ENCODE results near the gene MAML2.

Gene MAML2

GRCh38 chr11:96085319-96085930 is 257.6 kb downstream of the MAML2 start:
- ChIA-PET CTCF (interaction anchor here (2.6 kb wide), 1 partner anchor 31 kb away, joined by 8 read pairs; no protein-coding TSS in a partner anchor), POLR2A (no interaction called here)
- Histone ChIP-seq H3K9me3 (ENCODE audit: control extremely low read depth in 1 of 5, control insufficient read depth in 4 of 5, insufficient read depth in 2 of 5, low read depth in 1 of 5, low read length in 4 of 5) (no peaks in the 10 kb centered on the region), H3K36me3 (ENCODE audit: control insufficient read depth in 4 of 4, insufficient read depth in 4 of 4, low read length in 3 of 4) (peaks cover 0 to 3% (median under 1%) of the 10 kb centered on the region in 4 experiments), H3K4me1 (ENCODE audit: control extremely low read depth in 1 of 4, control insufficient read depth in 4 of 4, insufficient read depth in 4 of 4, low read length in 3 of 4) (peaks cover 0 to 6% (median 0%) of the 10 kb centered on the region in 4 experiments), H3K27ac (ENCODE audit: insufficient read depth in 1 of 2, low read depth in 1 of 2, low read length in 2 of 2, poor library complexity in 1 of 2, severe bottlenecking in 2 of 2) (no peak overlapping the region), H3K27me3 (replicated peaks in 2 of 5; ENCODE audit: control insufficient read depth in 4 of 5, insufficient read depth in 5 of 5, low read length in 4 of 5) (no peaks in the 10 kb centered on the region), H3K4me3 (ENCODE audit: control insufficient read depth in 1 of 7, extremely low read depth in 1 of 7, insufficient read depth in 4 of 7, low read depth in 2 of 7, low read length in 6 of 7) (no peak overlapping the region)
- WGBS (ENCODE audit: insufficient coverage): no CpG with 5 or more reads among the region's 1 CpG
- no peak for DNase-seq

GRCh38 chr11:96084610-96085318 is 258.2 kb downstream of the MAML2 start:
- no peak overlapping the region for H3K4me3 ChIP-seq (ENCODE audit: control insufficient read depth in 1 of 7, extremely low read depth in 1 of 7, insufficient read depth in 4 of 7, low read depth in 2 of 7, low read length in 6 of 7)
- POLR2A ChIA-PET: no interaction called here
- H3K9me3 ChIP-seq (ENCODE audit: control extremely low read depth in 1 of 5, control insufficient read depth in 4 of 5, insufficient read depth in 2 of 5, low read depth in 1 of 5, low read length in 4 of 5): no peaks in the 10 kb centered on the region
- H3K4me1 ChIP-seq (ENCODE audit: control extremely low read depth in 1 of 4, control insufficient read depth in 4 of 4, insufficient read depth in 4 of 4, low read length in 3 of 4): peaks cover 0 to 6% (median 0%) of the 10 kb centered on the region in 4 experiments
- no peak for DNase-seq
- CTCF ChIA-PET: interaction anchor here (1.0 to 2.6 kb wide), 2 partner anchors 8 to 30 kb away, joined by 5 to 8 read pairs; no protein-coding TSS in a partner anchor
- WGBS (ENCODE audit: insufficient coverage): 62% methylated on average over 3 of the region's 6 CpGs
- peaks cover 0 to 3% (median under 1%) of the 10 kb centered on the region in 4 experiments for H3K36me3 ChIP-seq (ENCODE audit: control insufficient read depth in 4 of 4, insufficient read depth in 4 of 4, low read length in 3 of 4)
- no peak overlapping the region for H3K27ac ChIP-seq (ENCODE audit: insufficient read depth in 1 of 2, low read depth in 1 of 2, low read length in 2 of 2, poor library complexity in 1 of 2, severe bottlenecking in 2 of 2)
- H3K27me3 ChIP-seq (replicated peaks in 2 of 5; ENCODE audit: control insufficient read depth in 4 of 5, insufficient read depth in 5 of 5, low read length in 4 of 5): no peaks in the 10 kb centered on the region

- ChIA-PET CTCF (interaction anchor here (1.5 to 2.6 kb wide), 2 partner anchors 28 to 260 kb away, joined by 4 to 8 read pairs; partner anchors contain the start of gene MAML2), POLR2A (no interaction called here)
- Histone ChIP-seq H3K27ac (ENCODE audit: insufficient read depth in 1 of 2, low read depth in 1 of 2, low read length in 2 of 2, poor library complexity in 1 of 2, severe bottlenecking in 2 of 2) (no peak overlapping the region), H3K36me3 (ENCODE audit: control insufficient read depth in 4 of 4, insufficient read depth in 4 of 4, low read length in 3 of 4) (peaks cover 0 to 3% (median 0%) of the 10 kb centered on the region in 4 experiments), H3K9me3 (ENCODE audit: control extremely low read depth in 1 of 5, control insufficient read depth in 4 of 5, insufficient read depth in 2 of 5, low read depth in 1 of 5, low read length in 4 of 5) (no peaks in the 10 kb centered on the region), H3K4me3 (ENCODE audit: control insufficient read depth in 1 of 7, extremely low read depth in 1 of 7, insufficient read depth in 4 of 7, low read depth in 2 of 7, low read length in 6 of 7) (no peak overlapping the region), H3K4me1 (ENCODE audit: control extremely low read depth in 1 of 4, control insufficient read depth in 4 of 4, insufficient read depth in 4 of 4, low read length in 3 of 4) (peaks cover 0 to 6% (median 0%) of the 10 kb centered on the region in 4 experiments), H3K27me3 (replicated peaks in 2 of 5; ENCODE audit: control insufficient read depth in 4 of 5, insufficient read depth in 5 of 5, low read length in 4 of 5) (no peaks in the 10 kb centered on the region)
- DNase-seq: no peak
- 100% methylated on average over 2 of the region's 2 CpGs for WGBS (ENCODE audit: insufficient coverage)
Measured at GRCh38 chr11:96082936-96083335, 260.1 kb downstream of the MAML2 start.

- CTCF ChIA-PET: interaction anchor here (0.6 to 2.6 kb wide), 4 partner anchors 25 to 261 kb away, joined by 3 to 8 read pairs (median 4); partner anchors contain the start of gene MAML2
- POLR2A ChIA-PET: no interaction called here
Measured at GRCh38 chr11:96082002-96082899, 260.7 kb downstream of the MAML2 start.

GRCh38 chr11:96081561-96081960 is 261.4 kb downstream of the MAML2 start:
- H3K27me3 ChIP-seq (replicated peaks in 2 of 5; ENCODE audit: control insufficient read depth in 4 of 5, insufficient read depth in 5 of 5, low read length in 4 of 5): no peaks in the 10 kb centered on the region
- H3K4me1 ChIP-seq (ENCODE audit: control extremely low read depth in 1 of 4, control insufficient read depth in 4 of 4, insufficient read depth in 4 of 4, low read length in 3 of 4): peaks cover 0 to 3% (median 0%) of the 10 kb centered on the region in 4 experiments
- CTCF ChIA-PET: interaction anchor here (1.0 to 1.8 kb wide), 2 partner anchors 28 to 262 kb away, joined by 3 to 5 read pairs; partner anchors contain the start of gene MAML2
- 100% methylated on average over 2 of the region's 4 CpGs for WGBS (ENCODE audit: insufficient coverage)
- peaks cover 0 to 3% (median 0%) of the 10 kb centered on the region in 4 experiments for H3K36me3 ChIP-seq (ENCODE audit: control insufficient read depth in 4 of 4, insufficient read depth in 4 of 4, low read length in 3 of 4)
- H3K4me3 ChIP-seq (ENCODE audit: control insufficient read depth in 1 of 7, extremely low read depth in 1 of 7, insufficient read depth in 4 of 7, low read depth in 2 of 7, low read length in 6 of 7): no peak overlapping the region
- no peak overlapping the region for H3K27ac ChIP-seq (ENCODE audit: insufficient read depth in 1 of 2, low read depth in 1 of 2, low read length in 2 of 2, poor library complexity in 1 of 2, severe bottlenecking in 2 of 2)
- no peaks in the 10 kb centered on the region for H3K9me3 ChIP-seq (ENCODE audit: control extremely low read depth in 1 of 5, control insufficient read depth in 4 of 5, insufficient read depth in 2 of 5, low read depth in 1 of 5, low read length in 4 of 5)
- no peak for DNase-seq
- POLR2A ChIA-PET: no interaction called here

More at GRCh38 chr11:96082002-96082899, 260.7 kb downstream of the MAML2 start:
- Histone ChIP-seq H3K27ac (ENCODE audit: insufficient read depth in 1 of 2, low read depth in 1 of 2, low read length in 2 of 2, poor library complexity in 1 of 2, severe bottlenecking in 2 of 2) (no peak overlapping the region), H3K4me1 (ENCODE audit: control extremely low read depth in 1 of 4, control insufficient read depth in 4 of 4, insufficient read depth in 4 of 4, low read length in 3 of 4) (peaks cover 0 to 6% (median 0%) of the 10 kb centered on the region in 4 experiments), H3K27me3 (replicated peaks in 2 of 5; ENCODE audit: control insufficient read depth in 4 of 5, insufficient read depth in 5 of 5, low read length in 4 of 5) (no peaks in the 10 kb centered on the region), H3K36me3 (ENCODE audit: control insufficient read depth in 4 of 4, insufficient read depth in 4 of 4, low read length in 3 of 4) (peaks cover 0 to 3% (median 0%) of the 10 kb centered on the region in 4 experiments), H3K4me3 (ENCODE audit: control insufficient read depth in 1 of 7, extremely low read depth in 1 of 7, insufficient read depth in 4 of 7, low read depth in 2 of 7, low read length in 6 of 7) (no peak overlapping the region), H3K9me3 (ENCODE audit: control extremely low read depth in 1 of 5, control insufficient read depth in 4 of 5, insufficient read depth in 2 of 5, low read depth in 1 of 5, low read length in 4 of 5) (no peaks in the 10 kb centered on the region)
- no peak for DNase-seq
- 91% methylated on average over 11 of the region's 11 CpGs for WGBS (ENCODE audit: insufficient coverage)

- Histone ChIP-seq H3K27me3 (replicated peaks in 2 of 5; ENCODE audit: control insufficient read depth in 4 of 5, insufficient read depth in 5 of 5, low read length in 4 of 5) (no peaks in the 10 kb centered on the region), H3K27ac (ENCODE audit: insufficient read depth in 1 of 2, low read depth in 1 of 2, low read length in 2 of 2, poor library complexity in 1 of 2, severe bottlenecking in 2 of 2) (no peak overlapping the region), H3K4me3 (ENCODE audit: control insufficient read depth in 1 of 7, extremely low read depth in 1 of 7, insufficient read depth in 4 of 7, low read depth in 2 of 7, low read length in 6 of 7) (no peak overlapping the region), H3K36me3 (ENCODE audit: control insufficient read depth in 4 of 4, insufficient read depth in 4 of 4, low read length in 3 of 4) (peaks cover 0 to 3% (median 0%) of the 10 kb centered on the region in 4 experiments), H3K9me3 (ENCODE audit: control extremely low read depth in 1 of 5, control insufficient read depth in 4 of 5, insufficient read depth in 2 of 5, low read depth in 1 of 5, low read length in 4 of 5) (no peaks in the 10 kb centered on the region), H3K4me1 (ENCODE audit: control extremely low read depth in 1 of 4, control insufficient read depth in 4 of 4, insufficient read depth in 4 of 4, low read length in 3 of 4) (peaks cover 0 to 10% (median 0%) of the 10 kb centered on the region in 4 experiments)
- POLR2A ChIA-PET: no interaction called here
- CTCF ChIA-PET: interaction anchor here (0.7 to 1.8 kb wide), 2 partner anchors 9 to 264 kb away, joined by 3 to 5 read pairs; partner anchors contain the start of gene MAML2
- no peak for DNase-seq
- 90% methylated on average over 3 of the region's 4 CpGs for WGBS (ENCODE audit: insufficient coverage)
Measured at GRCh38 chr11:96079691-96080090, 263.3 kb downstream of the MAML2 start.
